Hindlimb muscle (tissue), 1 donor: Measurements from ENCODE around the gene BSCL2. TPM values are rescaled to one million over a fixed set of nuclear protein-coding genes. Genes with fewer than 3 reads are reported as not detected.
A peak's percentile ranks its signal among the peaks of the same experiment; 100 is the strongest.
"Not testable (repeated sequence)": the region's sequence is repeated elsewhere in the genome, so short reads cannot be mapped to it uniquely, and the experiment has no call there.

ENCODE experiments used
- DNase-seq: peaks from one replicate; pipeline ENCODE4 v3.0.0-alpha.2; 2013
- polyA plus RNA-seq: library from polyadenylated mRNA; unstranded; fragments of 120-200 nt; gene quantifications from one replicate; pipeline ENCODE4 v1.2.1, GENCODE V29; 2013; ENCODE audit not compliant: insufficient read length

Gene BSCL2
- 20.8 TPM for polyA plus RNA-seq

DNA sequence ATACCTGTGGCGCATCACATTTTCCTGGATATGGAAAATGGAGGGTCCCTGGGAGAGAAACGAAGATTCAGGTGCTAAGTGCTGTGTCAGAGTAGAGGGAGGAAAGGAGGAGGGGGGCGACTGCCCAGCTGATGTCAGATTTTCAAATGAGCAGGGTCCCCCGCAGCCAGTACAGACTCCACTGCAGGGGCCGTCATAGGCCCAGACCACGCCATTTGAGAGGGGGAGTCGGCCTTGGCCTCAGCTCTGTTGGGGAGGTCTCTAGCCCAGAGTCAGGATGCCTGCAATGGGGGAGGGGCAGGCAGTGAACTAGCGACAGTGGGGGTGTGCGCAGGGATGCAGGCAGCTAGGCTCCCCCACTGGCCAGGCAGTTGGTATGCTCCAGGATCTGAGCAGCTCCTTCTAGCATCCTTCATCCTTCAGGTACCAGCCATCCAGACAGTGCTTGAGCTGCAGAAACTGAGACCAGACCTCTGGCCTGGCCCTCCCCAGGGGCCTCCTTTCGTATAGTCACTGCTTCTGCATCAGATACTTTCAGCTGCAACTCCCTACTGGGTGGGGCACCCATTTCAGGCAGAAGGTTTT lies at the start of gene BSCL2, which contains the start of gene GNG3:
Gene BSCL2 (minus strand): TSS at position 148 of the 585 bp plus-strand sequence. CDS start 229 bp downstream, outside the sequence.
Gene GNG3 (plus strand): TSS at position 400 of the 585 bp plus-strand sequence. CDS start 620 bp downstream, outside the sequence.
- DNase-seq = no peak

- no peak for DNase-seq
These were observed 47.9 kb upstream of the BSCL2 start for GRCh38 chr11:62755086-62755615.

- DNase-seq = peak; percentile 97
These were observed 46.7 kb upstream of the BSCL2 start, which contains the start of gene ZBTB3 for GRCh38 chr11:62753736-62754603. TSS of gene ZBTB3 (minus strand) at chr11:62754160. CDS start at chr11:62753664, 496 bp downstream.

DNA sequence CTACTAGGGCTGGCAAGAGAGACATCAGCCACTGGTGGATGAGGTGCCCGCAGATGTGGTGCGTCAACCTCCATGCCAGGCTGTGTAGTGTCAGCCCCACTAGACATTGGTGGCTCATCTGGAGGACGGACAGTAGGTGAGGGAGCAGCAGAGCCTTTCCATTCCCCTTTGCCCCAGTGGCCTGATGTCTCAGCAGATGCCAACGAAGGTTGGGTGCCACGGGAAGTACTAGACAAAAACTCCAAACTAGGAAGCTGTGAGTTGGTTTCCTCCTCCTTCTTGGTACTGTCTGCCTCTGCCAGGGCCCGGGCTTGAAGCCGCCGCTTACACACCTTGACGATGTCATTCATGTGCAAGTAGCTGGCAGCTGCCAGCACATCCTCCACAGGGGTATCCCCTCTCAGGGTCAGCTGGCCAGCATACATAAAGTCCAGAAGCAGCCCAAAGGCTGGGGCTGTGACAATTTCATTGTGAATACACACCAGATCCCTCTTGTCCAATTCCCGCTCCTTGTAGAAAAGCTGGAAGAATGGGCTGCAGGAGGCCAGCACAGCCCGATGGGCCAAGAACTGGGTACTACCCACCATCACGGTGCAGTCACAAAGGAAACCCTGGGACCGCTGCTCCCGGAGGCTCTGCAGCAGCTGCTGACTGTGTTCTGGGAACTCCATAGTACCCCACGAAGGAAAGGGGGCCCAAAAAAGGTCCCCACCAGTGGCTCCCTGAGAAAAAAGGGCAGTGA lies 45.9 kb upstream of the BSCL2 start:
- DNase-seq = no peak

DNA sequence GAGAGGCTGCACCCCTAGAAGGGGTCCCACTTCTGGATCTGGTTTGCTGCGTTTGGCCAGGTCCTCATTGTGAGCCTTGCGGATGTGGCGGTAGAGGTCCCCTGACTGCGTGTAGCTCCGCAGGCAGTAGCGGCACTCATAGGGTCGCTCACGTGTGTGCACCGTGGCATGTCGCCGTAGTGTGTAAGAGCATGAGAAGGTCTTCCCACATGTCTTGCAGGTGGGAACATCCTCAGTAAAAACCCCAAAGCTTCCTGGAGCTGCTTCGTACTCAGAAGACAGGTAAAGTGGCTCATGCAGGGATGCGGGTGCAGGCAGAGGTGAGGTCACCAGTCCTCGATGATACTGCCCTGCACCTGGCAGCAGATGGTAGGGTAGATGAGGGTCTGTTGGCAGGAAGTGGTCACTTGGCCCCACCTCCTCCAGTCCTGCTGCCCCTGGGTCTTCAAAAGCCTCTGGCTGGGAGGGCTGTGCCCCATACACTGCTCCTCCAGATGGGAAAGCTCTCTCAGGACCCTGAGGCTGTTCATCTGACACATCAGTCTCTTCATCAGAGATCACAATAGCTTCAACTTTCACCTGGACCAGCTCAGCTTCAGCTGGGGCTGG lies 45.1 kb upstream of the BSCL2 start:
- no peak for DNase-seq

- DNase-seq = not testable (repeated sequence)
These were observed 42.7 kb upstream of the BSCL2 start for GRCh38 chr11:62749931-62750330.

- DNase-seq = no peak
These were observed 40.4 kb upstream of the BSCL2 start for GRCh38 chr11:62747475-62748160.

DNA sequence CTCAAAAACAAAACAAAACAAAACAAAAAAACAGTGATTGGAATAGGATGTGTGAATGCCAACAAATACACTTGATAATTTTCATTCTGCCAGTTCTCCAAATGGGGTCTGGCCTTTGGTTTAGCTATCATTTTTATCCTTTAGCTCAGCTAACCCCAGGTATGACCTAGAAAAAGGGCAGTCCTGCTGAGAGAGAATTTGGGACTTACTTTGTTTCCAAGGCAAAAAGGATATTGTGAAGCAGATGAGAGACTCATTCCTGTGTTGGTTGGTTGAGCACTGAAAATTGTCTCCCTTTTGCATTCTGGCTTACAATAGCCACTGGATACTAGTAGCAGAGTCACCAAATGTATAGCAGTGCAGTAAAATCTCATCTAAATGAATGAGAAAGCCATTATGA lies 30.0 kb upstream of the BSCL2 start:
- no peak for DNase-seq

DNA sequence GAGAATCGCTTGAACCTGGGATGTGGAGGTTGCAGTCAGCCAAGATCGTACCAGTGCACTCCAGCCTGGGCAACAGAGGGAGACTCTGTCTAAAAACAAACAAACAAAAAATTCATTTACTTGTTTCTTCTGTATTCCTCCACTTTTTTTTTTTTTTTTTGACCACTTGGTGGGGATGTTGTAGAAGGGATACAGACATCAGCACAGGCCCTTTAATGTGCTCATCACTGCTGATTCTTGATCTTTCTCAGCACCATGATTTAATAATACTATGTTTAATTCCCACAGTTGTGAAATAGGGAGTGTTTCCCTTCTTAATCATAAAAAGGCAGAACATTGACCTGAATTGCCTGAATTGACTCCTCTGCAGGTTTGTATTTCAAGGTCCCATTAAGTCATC lies 25.6 kb upstream of the BSCL2 start:
- DNase-seq = no peak

- DNase-seq = not testable (repeated sequence)
These were observed 22.9 kb upstream of the BSCL2 start for GRCh38 chr11:62730076-62730475.

DNA sequence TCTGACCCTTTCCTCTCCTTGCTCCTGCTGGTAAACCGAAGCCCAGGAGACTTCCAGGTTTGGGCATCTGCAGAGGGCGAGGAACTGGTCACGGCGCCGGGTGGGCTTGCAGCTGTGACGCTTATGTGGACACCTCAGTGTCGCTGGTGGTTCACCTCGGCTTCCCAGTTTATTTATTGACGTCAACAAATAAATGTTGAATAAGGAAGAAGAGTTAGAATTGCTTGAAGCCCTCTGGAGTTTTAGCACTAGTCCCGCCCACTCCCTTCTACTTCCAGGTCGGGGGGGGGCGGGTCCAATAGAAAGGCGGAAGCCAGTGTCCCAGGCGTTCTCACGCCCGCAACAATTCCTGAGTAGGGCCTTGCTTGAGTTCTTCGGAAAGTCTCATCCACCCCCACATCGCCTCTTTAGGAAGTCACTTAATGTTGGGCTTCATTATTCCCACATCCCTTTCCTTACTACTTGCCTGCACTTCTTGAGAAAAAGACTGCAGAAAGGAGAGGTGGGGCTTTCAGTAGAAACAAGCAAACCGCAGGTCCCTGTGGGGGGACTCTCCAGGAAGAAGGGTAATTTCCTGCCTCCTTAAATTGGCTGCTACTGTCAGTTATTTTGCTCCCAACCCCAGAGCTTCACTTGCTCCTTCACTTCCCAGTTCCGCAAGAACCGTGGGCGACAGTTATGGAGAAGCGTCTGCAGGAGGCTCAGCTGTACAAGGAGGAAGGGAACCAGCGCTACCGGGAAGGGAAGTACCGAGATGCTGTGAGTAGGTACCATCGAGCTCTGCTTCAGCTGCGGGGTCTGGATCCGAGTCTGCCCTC lies 21.2 kb upstream of the BSCL2 start, which contains the start of gene TTC9C:
Gene TTC9C (plus strand): TSS at position 316 of the 818 bp plus-strand sequence. CDS start 363 bp downstream, at position 679.
- DNase-seq = peak; percentile 91

DNA sequence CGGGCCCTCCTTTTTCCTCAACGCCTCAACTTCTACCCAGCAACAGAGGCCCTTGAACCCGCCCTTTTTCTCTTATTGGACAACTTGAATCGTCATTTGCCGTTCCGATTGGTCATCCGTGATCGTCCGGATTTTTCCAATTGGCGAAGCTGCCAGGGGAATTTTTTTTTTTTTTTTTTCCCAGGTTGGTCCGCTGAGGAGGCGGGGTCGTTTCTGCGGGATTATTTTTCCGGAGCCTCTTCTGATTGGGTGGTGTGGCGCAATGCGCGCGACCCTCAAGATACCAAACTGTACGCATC lies 20.6 kb upstream of the BSCL2 start:
- peak; percentile 95 for DNase-seq

- peak; percentile 99 for DNase-seq
These were observed 20.1 kb upstream of the BSCL2 start, which contains the start of gene HNRNPUL2 for GRCh38 chr11:62727165-62727871. TSS of gene HNRNPUL2 (minus strand) at chr11:62727457. CDS start at chr11:62727156, 301 bp downstream.

- no peak for DNase-seq
These were observed 19.6 kb upstream of the BSCL2 start for GRCh38 chr11:62726915-62727164.

DNA sequence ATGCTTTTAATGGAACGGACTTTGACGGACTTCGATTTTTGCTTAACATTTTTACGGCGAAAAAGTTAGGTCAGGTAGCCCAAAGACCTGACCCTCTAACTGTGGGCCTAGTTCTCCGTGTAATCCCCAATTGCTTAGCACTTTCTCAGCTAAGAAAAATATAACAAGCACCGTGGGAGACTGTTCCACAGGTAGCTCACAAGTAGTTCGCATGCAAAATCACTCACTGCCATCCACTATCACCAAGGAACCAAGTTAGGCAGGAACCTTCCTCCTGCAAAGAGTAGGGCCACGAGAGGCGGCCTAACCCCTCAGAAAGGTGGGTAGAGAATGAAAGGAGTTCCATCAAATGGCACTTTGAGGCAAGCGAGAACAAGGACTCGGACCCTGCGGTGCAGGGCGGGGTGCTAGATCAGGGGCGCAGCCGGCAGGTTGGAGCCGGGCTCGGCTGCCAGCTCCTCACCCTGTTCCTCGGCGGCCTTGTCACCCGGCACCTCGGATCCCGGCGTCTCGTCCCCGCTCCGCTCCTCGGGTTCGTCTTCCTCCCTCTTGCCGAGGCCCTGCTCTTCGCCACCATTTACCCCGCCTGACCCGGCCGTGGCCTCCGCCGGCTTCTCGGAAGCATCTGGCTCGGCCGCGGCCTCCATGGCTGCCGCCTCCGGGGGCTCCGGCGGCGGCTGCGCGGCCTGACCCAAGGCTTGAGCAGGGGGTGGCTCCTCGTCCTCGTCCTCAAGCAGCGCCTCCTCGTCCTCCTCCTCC lies 19.1 kb upstream of the BSCL2 start:
- no peak for DNase-seq

DNA sequence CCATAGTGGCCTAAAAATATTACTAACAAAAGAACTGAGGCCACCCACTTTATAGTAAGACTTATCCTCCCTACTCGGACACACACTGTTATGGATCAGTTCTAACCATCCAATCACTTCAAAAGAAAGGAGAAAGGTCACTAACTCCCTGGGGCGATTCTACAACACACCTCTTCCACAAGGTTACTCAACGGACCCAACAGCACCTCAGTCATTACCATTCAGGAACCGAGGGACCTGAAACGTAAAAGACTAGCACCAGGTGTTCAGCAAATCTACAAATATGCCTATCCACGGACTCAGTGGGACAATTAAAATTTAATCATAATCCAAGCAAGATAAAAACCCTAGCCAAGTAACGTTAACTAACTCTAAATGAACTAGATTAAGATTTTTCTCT lies 18.4 kb upstream of the BSCL2 start:
- no peak for DNase-seq

DNA sequence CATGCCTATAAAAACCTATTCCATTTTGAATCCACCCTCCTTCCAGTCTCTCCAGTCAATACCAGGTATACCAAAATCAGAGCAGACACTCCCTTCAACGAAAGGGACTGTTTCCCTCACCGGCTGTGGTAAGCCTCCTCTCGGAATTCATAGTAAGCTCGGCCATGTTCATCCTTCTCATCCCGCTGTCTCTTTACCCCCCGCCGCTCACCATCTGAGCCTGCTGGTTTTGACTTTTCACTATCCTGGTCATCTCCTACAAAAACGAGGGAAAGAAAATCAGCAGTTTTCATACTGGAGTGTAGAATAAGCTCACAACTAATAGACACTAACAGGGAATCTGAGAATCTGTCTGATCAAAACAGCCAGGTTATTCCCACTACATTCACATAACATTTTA lies 16.9 kb upstream of the BSCL2 start:
- DNase-seq = no peak

- DNase-seq = no peak
These were observed 14.8 kb upstream of the BSCL2 start for GRCh38 chr11:62721994-62722393.

- DNase-seq = no peak
These were observed 12.2 kb upstream of the BSCL2 start for GRCh38 chr11:62719302-62719978.
